Activated T-helper 1 cell treated with anti-CD3 and anti-CD28 coated beads, Interleukin-12 subunit alpha, Interleukin-12 subunit beta, Interleukin-2, Interleukin-4 antibody, amounts not matched to agents 30 ng/mL and 10 ng/mL and 1 ng/mL, durations not matched to agents 14 hours and 24 hours and 36 hours (primary cell): ENCODE data around the gene VASN. TPM values are rescaled to one million over a fixed set of nuclear protein-coding genes. Genes with fewer than 3 reads are reported as not detected.
A peak's percentile ranks its signal among the peaks of the same experiment; 100 is the strongest.

Experiments
- DNase-seq: peaks from one replicate; pipeline ENCODE4 v3.0.0; 2021; ENCODE audit warnings: low spot score
- H3K27ac Mint-ChIP-seq: one replicate; pipeline ENCODE4 v1.8.0; 2021; ENCODE audit warnings: mild to moderate bottlenecking, mixed read lengths
- H3K27me3 Mint-ChIP-seq: one replicate; pipeline ENCODE4 v1.8.0; 2022; ENCODE audit warnings: mild to moderate bottlenecking, moderate library complexity, mixed read lengths; ENCODE audit not compliant: insufficient read depth
- H3K36me3 Mint-ChIP-seq: one replicate; pipeline ENCODE4 v1.8.0; 2021; ENCODE audit warnings: low read depth, mixed read lengths
- H3K4me1 Mint-ChIP-seq: one replicate; pipeline ENCODE4 v1.8.0; 2021; ENCODE audit warnings: low read depth, mixed read lengths
- H3K4me3 Mint-ChIP-seq: one replicate; pipeline ENCODE4 v1.8.0; 2021; ENCODE audit warnings: mild to moderate bottlenecking, moderate library complexity, mixed read lengths
- H3K9me3 Mint-ChIP-seq: one replicate; pipeline ENCODE4 v1.8.0; 2021; ENCODE audit warnings: mixed read lengths
- intact Hi-C: fragments of 100-400 bp; cut with micrococcal nuclease; formaldehyde crosslinking; loops from one replicate; pipeline ENCODE4 v1.15.1; 2024
- total RNA-seq: library from RNA; stranded (reverse); gene quantifications from 2 replicates; pipeline ENCODE4 v1.2.3, GENCODE V29; 2022

Gene VASN
- total RNA-seq, 1 donor from 2014 or later, result 0.18 TPM

DNA sequence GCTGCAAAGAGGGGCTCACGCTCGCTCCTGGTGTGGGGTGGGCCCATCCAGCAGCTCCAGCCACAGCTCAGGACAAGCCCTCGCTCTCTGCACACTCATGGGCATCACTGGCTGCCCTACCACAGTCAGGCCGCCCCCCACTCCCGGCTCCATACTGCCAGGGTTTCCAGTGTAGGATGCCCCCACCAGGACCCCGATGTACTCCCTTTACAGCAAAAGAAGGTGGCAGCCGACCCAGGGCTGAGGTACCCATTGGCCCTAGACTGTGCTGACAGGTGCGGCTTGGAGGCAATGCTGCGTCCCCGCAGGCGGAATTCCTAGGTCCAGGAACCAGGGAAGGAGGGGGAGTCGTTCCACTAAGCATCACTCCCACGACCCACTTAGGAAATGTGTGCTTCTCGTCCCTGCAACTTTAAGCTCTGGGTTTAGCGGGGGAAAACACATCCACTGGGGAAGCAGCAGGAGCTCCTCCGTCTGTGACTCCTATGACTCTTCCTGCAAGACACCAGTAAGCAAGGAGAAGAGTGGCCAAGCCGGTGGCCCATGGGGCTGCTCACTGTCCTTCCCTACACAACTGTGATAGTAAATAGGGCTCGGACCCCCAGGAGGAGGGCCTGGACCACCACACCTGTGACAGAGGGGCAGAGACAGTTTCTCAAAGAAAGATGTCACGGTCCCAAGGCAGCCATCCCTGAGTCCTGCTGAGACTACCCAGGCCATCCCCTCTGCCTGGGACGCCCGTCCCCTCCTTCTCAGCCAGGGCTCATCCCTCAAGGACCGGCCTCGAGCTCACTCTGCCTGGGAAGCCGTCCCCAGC lies 31.7 kb downstream of the VASN start:
- Mint-ChIP-seq H3K27me3 (no peaks in the 10 kb centered on the region), H3K27ac (no peak overlapping the region), H3K9me3 (no peaks in the 10 kb centered on the region), H3K4me1 (no peaks in the 10 kb centered on the region), H3K36me3 (peaks cover 25% of the 10 kb centered on the region), H3K4me3 (no peak overlapping the region)
- DNase-seq, result no peak
- intact Hi-C loops, result loop anchor here (5.0 kb wide), 1 partner anchor 116 kb away; no protein-coding TSS in a partner anchor

GRCh38 chr16:4404247-4404966 lies 32.8 kb downstream of the VASN start:
- Mint-ChIP-seq H3K4me3 (no peak overlapping the region), H3K27me3 (no peaks in the 10 kb centered on the region), H3K9me3 (no peaks in the 10 kb centered on the region), H3K4me1 (no peaks in the 10 kb centered on the region), H3K27ac (no peak overlapping the region), H3K36me3 (peaks cover 29% of the 10 kb centered on the region)
- intact Hi-C loops, result loop anchor here (5.0 kb wide), 1 partner anchor 117 kb away; no protein-coding TSS in a partner anchor
- no peak for DNase-seq

GRCh38 chr16:4404967-4405696 lies 33.5 kb downstream of the VASN start:
- Mint-ChIP-seq H3K27me3 (no peaks in the 10 kb centered on the region), H3K4me1 (peaks cover under 1% of the 10 kb centered on the region), H3K9me3 (no peaks in the 10 kb centered on the region), H3K36me3 (peaks cover 25% of the 10 kb centered on the region), H3K4me3 (no peak overlapping the region), H3K27ac (no peak overlapping the region)
- DNase-seq, result no peak
- intact Hi-C loops, result loop anchor here (5.0 kb wide), 1 partner anchor 118 kb away; no protein-coding TSS in a partner anchor

- no peaks in the 10 kb centered on the region for H3K27me3 Mint-ChIP-seq
- no peak overlapping the region for H3K27ac Mint-ChIP-seq
- intact Hi-C loops, result no loop called here
- DNase-seq, result no peak
- H3K9me3 Mint-ChIP-seq, result no peaks in the 10 kb centered on the region
- H3K4me3 Mint-ChIP-seq, result no peak overlapping the region
- peaks cover 10% of the 10 kb centered on the region for H3K4me1 Mint-ChIP-seq
- peaks cover 29% of the 10 kb centered on the region for H3K36me3 Mint-ChIP-seq
Observed at GRCh38 chr16:4407543-4408322, 36.1 kb downstream of the VASN start.

DNA sequence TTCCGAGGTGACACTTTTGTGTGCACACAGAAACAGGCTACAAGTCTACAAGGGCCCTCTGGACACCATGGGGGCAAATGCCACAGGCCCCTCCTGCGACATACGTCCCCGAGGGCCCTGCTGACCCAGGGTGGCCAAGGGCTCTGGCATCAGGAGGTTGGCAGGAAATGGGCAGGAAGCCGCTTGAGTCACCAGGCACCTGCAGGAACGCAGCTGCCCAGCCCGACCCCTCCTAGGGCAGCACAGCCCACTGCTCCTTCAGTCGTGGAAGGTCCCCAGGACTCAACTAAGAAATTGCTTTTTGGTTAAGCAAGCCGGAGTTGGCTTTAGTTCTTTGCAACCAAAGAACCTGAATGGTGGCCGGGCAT lies 36.7 kb downstream of the VASN start:
- no peaks in the 10 kb centered on the region for H3K9me3 Mint-ChIP-seq
- peaks cover 10% of the 10 kb centered on the region for H3K4me1 Mint-ChIP-seq
- H3K27ac Mint-ChIP-seq, result no peak overlapping the region
- DNase-seq, result no peak
- intact Hi-C loops, result no loop called here
- H3K4me3 Mint-ChIP-seq, result no peak overlapping the region
- H3K27me3 Mint-ChIP-seq, result no peaks in the 10 kb centered on the region
- peaks cover 34% of the 10 kb centered on the region for H3K36me3 Mint-ChIP-seq

- H3K27ac Mint-ChIP-seq, result no peak overlapping the region
- peaks cover 33% of the 10 kb centered on the region for H3K36me3 Mint-ChIP-seq
- no peaks in the 10 kb centered on the region for H3K9me3 Mint-ChIP-seq
- H3K27me3 Mint-ChIP-seq, result no peaks in the 10 kb centered on the region
- intact Hi-C loops, result no loop called here
- peaks cover 13% of the 10 kb centered on the region for H3K4me1 Mint-ChIP-seq
- no peak for DNase-seq
- H3K4me3 Mint-ChIP-seq, result no peak overlapping the region
Observed at GRCh38 chr16:4409081-4409932, 37.7 kb downstream of the VASN start.

DNA sequence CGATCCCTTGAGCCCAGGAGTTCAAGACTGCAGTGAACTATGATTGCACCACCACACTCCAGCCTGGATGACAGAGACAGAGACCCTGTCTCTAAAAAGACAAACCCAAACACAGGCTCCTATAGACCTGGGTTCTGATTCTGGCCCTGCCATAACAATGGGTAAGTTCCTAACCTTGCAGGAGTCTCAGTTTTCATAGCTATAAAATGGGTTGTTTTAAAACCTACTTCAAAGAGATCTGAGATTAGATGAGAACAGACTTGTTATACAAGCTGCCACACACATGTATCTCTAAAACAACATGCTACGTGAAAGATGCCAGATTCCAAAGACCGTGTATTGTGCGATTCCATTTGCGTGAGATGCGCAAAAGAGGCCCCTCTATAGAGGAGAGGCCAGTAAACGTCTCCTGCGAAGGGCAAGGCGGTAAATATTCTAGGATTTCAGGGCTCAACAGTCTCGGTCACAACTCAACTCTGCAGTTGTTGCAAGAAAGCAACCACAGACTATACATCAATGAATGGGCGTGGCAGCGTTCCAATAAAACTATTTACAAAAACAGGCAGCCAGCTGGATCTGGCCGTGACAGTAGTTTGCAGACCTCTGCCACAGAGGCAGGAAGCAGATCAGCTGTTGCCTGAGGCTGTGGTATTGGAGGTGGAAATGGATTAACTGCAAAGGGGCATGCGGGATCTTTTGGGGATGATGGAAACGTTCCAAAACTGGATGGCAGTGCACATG lies 38.9 kb downstream of the VASN start:
- H3K27ac Mint-ChIP-seq, result no peak overlapping the region
- no peak overlapping the region for H3K4me3 Mint-ChIP-seq
- H3K27me3 Mint-ChIP-seq, result no peaks in the 10 kb centered on the region
- peaks cover 25% of the 10 kb centered on the region for H3K4me1 Mint-ChIP-seq
- intact Hi-C loops, result no loop called here
- no peak for DNase-seq
- peaks cover 26% of the 10 kb centered on the region for H3K36me3 Mint-ChIP-seq
- no peaks in the 10 kb centered on the region for H3K9me3 Mint-ChIP-seq

DNA sequence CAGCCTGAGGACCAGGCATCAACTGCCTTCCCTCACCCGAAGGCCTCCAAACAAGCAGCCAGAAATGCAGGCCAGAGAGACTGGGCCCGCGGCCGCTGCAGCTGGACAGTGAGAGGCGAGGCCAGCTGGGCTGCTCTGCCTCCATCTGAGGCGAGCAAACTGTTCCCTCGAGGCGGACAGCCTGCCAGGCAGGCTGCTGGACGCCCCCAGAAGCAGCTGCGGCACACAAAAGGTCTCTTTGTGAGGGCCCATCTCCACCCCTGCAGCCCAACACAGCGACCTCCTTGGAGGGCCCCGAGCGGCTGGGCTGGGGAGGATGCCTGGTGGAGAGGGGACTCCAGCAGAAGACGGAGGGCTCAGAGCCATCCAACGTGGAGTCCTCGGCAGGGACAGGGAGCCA lies 40.0 kb downstream of the VASN start:
- intact Hi-C loops, result no loop called here
- Mint-ChIP-seq H3K36me3 (peaks cover 20% of the 10 kb centered on the region), H3K4me3 (no peak overlapping the region), H3K27ac (no peak overlapping the region), H3K9me3 (no peaks in the 10 kb centered on the region), H3K27me3 (no peaks in the 10 kb centered on the region), H3K4me1 (peaks cover 26% of the 10 kb centered on the region)
- DNase-seq, result no peak

GRCh38 chr16:4412159-4412558 lies 40.5 kb downstream of the VASN start:
- H3K36me3 Mint-ChIP-seq, result peaks cover 20% of the 10 kb centered on the region

GRCh38 chr16:4412854-4413253 lies 41.2 kb downstream of the VASN start:
- Mint-ChIP-seq H3K9me3 (no peaks in the 10 kb centered on the region), H3K36me3 (peaks cover 20% of the 10 kb centered on the region), H3K27ac (no peak overlapping the region), H3K27me3 (no peaks in the 10 kb centered on the region), H3K4me1 (peaks cover 26% of the 10 kb centered on the region), H3K4me3 (peak overlapping the region; percentile 19)
- intact Hi-C loops, result no loop called here
- DNase-seq, result no peak

More at GRCh38 chr16:4412159-4412558, 40.5 kb downstream of the VASN start:
- DNase-seq, result no peak
- H3K27ac Mint-ChIP-seq, result peak overlapping the region; percentile 34
- H3K27me3 Mint-ChIP-seq, result no peaks in the 10 kb centered on the region
- peaks cover 26% of the 10 kb centered on the region for H3K4me1 Mint-ChIP-seq
- intact Hi-C loops, result no loop called here
- H3K4me3 Mint-ChIP-seq, result peak overlapping the region; percentile 19
- H3K9me3 Mint-ChIP-seq, result no peaks in the 10 kb centered on the region

- peak overlapping the region; percentile 92 for H3K27ac Mint-ChIP-seq
Observed at GRCh38 chr16:4414187-4414917, 42.7 kb downstream of the VASN start.

More at GRCh38 chr16:4414187-4414917, 42.7 kb downstream of the VASN start:
- intact Hi-C loops, result loop anchor here (1.0 kb wide), 5 partner anchors 62 to 202 kb away; partner anchors contain the start of genes CDIP1, HMOX2 and PAM16
- Mint-ChIP-seq H3K4me3 (peak overlapping the region; percentile 90), H3K27me3 (peaks cover 7% of the 10 kb centered on the region), H3K4me1 (peaks cover 26% of the 10 kb centered on the region), H3K36me3 (peaks cover 16% of the 10 kb centered on the region), H3K9me3 (no peaks in the 10 kb centered on the region)
- peak; percentile 79 for DNase-seq
